Epithelial cell of proximal tubule (primary cell): ENCODE data around the gene TSPYL6. TPM values are rescaled to one million over a fixed set of nuclear protein-coding genes. Genes with fewer than 3 reads are reported as not detected.

Source experiments
- total RNA-seq: library from RNA; depleted of rRNA; stranded (reverse); fragments of >200 nt; gene quantifications from 2 replicates; pipeline ENCODE4 v1.2.3, GENCODE V29; 2015

The TSPYL6 gene
- total RNA-seq, 1 donor from 2014 or later, result not detected

Other genes with a start within 250 kb of the TSPYL6 start
- 3.5 and 4.9 TPM in 2 replicates for gene ACYP2, start 140.6 kb downstream of the TSPYL6 start, total RNA-seq
- 224 and 265 TPM in 2 replicates for gene SPTBN1, start 200.1 kb upstream of the TSPYL6 start, total RNA-seq